Ureter (tissue), 1 donor: ENCODE data around the gene POMGNT2. TPM values are rescaled to one million over a fixed set of nuclear protein-coding genes. Genes with fewer than 3 reads are reported as not detected.

Experiments
- DNase-seq: peaks from one replicate; pipeline ENCODE4 v3.0.0-alpha.2; 2020; ENCODE audit warnings: low spot score
- total RNA-seq: library from RNA; stranded (reverse); gene quantifications from one replicate; pipeline ENCODE4 v1.2.4, GENCODE V29; 2023
- donor health status: DM: yes; HTN: yes; CAD: no.

Gene POMGNT2
- total RNA-seq, 1 donor from 2014 or later = 9.2 TPM

GRCh38 chr3:43102773-43103480 is 3.0 kb downstream of the POMGNT2 start:
- DNase-seq = no peak

DNA sequence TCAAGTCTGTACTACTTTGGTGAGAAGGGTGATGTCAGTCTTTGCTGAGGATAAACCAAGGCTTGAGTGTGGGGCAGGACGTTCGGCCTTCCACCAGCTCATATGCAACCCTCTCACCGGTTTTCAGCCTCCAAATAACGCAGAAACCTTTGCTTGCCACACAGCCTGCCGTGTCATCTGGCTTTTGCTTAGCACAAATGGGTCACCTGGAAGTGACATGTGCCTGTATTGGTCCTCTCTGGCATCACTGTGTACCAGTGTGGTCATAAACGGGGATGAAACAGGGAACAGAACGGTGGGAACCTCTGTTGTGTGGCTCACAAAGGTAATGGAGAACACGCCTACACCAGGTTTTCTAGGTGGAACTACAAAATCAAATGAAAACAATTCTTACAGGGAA is 7.1 kb downstream of the POMGNT2 start:
- DNase-seq = no peak

- no peak for DNase-seq
Observed at GRCh38 chr3:43097400-43098080, 8.3 kb downstream of the POMGNT2 start.

GRCh38 chr3:43096761-43097160 is 9.1 kb downstream of the POMGNT2 start:
- no peak for DNase-seq

DNA sequence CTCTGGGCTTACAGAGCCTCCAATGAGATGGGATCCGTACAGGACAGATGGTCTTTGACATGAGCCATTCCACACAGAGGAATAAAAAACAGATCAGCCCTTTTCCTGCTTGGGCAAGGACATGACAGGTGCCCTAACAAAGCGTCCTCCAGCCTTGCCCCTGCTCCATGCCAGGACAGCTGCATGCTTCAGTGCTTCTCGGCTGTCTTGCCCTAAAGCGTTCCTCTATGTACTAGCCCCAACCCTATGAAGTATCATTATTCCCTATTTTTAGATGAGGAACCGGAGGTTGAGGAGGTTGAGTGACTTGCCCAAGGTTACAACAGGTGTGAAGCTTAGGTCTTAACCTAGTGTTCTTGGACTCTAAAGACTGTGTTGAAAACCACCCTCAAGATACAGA is 10.5 kb downstream of the POMGNT2 start:
- DNase-seq = no peak

DNA sequence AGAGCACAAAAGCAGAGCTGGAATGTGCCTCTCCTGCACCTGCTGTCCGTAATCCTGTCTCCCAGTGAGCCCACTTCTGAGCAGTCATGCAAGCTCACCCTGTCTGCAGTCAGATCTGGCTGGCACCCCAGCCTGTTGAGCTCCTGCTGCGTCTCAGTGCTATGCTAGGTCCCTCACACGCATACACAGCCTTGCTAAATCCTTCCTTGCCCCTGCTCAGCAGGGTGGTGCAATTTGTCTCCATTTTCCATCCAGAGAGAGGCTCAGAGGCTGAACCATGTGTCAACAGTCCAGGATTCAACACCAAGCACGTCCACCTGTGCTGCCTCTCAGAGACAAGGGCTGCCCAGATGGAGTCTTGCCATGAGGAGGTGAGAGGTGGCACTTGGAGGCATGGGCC is 11.0 kb downstream of the POMGNT2 start:
- DNase-seq = no peak

DNA sequence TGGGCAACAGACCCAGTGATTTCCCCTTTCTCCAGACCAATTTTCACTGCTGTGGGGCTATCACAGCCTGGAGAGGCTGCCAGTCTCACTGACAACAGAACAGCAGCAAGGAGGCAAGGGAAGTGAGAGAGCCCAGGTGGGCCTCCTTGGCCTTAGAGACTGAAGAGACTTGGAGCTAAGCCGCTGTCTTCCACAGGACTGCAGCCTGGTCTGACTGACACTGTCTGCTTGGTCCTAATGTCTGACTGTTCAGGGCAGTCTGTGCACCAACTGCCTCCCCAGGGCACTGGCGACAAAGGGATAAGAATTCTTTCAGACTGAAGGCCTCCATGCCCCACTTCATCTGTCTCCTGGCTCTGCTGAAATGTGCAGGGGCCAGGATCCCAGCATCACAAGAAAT is 11.5 kb downstream of the POMGNT2 start:
- DNase-seq = no peak

DNA sequence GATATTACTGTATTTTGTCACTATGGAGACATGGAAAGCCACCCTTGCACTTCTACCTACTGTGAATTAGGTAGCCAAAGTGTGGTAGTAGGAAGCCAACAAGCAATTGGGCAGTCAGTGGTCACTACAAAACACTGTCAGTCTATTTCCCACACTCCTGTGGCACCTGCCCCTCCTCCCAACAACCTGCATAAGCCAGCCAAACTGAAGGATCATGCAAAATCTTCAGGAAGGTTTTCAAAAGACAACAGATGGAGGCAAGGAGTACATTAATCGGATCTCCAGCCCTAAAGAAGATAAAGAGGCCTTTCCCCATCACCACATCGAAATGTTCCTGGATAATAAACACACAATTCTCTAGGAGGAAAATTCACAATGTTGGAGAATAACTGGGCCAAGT is 11.9 kb downstream of the POMGNT2 start:
- DNase-seq = no peak

DNA sequence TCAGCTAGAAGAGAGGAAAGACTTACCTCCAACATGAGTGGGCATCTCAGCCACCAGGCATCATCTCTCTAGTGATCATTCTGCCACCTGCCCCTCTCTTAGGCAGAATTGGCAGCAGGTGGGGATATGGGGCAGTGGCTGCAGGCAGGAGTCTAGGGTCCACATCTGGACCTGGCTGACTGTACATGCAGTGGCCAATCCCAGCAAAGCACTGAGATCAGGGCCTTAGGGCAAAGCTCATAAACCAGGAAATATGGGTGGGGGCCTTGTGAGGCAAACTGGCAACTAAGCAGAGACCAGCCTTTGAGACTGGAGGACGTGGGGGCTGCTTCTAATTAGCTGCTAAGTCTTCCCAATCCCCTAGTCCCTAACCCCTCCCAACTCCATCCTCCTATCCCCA is 12.9 kb downstream of the POMGNT2 start:
- no peak for DNase-seq

DNA sequence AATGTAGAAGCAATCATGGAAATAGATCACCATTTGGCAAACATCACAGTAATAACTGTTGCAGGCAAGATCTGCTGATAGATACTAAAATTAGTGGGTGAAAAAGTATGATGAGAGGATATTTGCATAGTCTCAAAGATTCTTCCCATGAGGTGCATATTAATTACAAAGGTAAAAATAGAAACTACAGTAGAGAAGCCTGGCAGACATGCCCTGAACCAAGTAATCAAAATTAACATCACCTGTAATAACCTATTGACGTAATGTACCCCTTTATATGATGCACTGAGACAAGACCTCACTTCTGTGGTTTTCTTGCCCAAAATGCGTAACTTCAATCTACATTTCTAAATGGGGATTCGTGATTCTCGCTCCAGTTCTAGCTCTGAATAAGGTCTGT is 14.4 kb downstream of the POMGNT2 start:
- DNase-seq = no peak

DNA sequence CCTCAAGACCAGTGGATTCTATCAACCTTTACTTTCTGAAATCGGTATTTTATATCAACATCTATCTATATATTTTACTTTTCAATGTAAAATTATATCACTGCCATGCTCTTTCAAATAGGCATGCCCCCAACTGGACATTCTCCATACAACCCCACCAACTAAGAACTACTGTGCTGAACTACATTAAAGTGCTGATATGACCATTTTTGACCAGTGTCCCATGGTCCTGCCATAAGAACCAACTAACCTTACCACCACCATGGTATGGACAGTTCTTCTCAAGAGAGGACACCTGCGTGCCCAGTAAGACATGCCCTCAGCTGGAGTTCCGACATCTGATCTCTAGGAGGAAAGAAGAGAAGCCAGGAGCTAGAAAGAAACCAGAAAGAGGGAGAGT is 15.6 kb downstream of the POMGNT2 start:
- DNase-seq = no peak

DNA sequence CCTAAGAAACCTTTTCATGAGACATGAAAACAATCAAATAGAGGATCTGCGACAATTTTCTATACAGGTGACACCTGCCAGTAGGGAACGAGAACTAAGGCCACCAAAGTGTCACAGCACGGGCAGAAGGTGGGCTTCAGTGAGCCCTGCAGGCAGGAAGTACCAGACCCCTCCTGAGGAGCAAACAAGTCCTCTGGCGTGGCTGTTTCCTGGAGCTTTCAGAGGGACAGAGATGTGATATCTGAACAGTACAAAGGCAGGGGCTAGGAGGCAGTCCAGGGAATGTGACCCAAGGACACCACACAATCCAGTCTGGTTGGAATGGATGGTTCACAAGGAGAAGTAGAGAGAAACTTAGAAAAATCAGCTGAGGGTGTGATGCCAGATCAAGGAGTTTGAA is 16.8 kb downstream of the POMGNT2 start:
- no peak for DNase-seq

DNA sequence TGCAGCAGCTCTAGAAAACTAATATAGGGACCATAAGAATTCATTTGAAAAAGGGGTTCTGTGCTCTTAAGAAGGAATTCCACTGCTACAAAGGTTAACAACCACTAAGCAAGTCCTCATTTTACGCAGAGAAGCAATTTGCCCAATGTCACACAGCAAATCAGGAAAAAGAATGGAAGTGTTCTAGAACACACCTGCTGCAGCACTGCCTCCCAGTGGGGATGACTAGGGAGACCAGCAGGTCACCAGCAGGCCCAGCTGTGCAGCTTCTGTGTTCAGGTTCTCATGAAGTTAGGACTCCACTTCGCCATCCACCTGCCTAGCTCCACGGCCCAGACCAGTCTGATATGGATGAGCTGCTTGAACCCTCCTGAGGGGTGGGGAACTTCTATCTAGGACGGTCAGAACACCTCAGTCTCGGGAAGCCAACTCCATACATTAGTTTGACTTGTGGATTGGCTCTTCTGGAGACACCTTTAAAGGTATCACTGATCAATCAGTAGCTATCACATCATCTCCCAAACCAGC is 18.6 kb downstream of the POMGNT2 start:
- DNase-seq = no peak

- no peak for DNase-seq
Observed at GRCh38 chr3:43086460-43087165, 19.3 kb downstream of the POMGNT2 start.

DNA sequence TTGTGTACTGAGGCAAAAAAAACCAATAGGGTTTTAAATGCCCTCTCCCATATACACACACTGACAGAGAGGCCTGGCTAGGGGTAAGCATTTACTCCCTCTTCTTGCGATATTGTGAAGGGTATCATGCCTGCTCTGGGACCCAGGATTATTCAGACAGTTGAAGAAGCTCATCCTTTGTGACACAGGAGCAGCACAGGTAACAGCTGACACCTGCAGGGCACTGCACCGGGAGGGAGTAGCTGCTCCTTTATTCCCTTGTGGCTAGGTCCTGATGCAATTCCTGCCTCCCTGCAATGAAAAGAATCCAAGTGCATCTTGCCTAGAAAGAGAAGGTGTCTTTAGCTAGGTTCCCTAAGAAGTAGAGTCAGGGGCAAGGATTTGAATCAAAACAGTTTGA is 23.4 kb downstream of the POMGNT2 start:
- peak; percentile 29 for DNase-seq

DNA sequence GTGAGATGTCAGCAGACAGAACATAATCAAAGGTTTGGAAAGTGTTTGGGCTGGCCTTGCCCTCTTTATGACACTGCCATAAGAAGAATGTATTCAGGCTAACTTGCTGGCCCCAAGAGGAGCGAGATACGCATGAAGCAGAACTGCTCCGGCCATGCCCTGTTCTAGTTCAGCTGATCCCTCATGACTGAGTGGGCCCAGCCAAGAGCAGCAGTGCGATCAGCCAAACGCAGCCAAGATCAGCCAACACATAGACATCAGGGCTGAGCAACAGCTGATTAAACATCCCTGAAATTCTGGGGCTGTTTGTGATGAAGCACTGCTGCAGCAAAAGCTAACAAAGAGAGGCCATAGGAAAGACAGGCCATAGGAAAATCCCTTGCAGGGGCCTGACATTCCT is 24.1 kb downstream of the POMGNT2 start:
- no peak for DNase-seq

DNA sequence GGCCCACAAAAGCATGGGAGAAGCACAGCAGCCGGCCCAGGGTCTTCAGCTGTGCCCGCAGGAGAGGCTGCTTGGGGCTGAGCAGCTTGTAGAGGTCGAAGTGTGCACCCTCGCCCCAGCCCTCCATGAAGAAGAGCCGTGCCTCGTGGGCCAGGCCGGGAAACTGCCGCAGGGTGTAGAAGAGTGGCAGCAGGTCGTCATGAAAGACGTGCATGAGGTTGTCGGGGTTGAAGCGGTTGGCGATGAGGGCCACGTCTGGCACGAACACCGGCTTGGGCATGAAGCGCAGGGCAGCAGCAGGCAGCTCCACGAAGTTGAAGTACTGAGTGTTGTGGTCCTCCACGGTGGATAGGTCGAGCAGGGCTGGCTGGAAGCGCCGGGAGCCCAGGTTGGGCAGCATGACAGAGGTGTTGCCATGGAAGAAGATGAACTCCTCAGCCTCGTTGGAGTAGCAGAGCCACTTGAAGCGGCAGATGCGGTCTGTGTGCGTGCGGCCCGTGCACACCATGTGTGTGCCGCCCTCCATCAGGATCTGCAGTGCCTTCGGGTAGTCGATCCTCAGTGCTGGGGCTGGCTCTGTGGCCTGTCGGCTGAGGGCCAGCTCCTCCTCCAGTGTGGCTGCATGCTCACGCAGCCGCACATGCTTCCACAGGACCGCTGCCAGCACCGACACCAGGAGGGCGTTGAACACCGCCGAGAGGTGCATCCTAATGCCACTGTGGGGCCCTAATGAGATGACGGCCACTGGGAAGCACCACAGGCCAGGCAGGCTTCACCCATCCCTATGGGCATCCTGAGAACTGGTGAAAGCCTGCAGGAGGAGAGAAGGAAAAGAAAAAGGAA is 24.9 kb downstream of the POMGNT2 start:
- peak; percentile 35 for DNase-seq

DNA sequence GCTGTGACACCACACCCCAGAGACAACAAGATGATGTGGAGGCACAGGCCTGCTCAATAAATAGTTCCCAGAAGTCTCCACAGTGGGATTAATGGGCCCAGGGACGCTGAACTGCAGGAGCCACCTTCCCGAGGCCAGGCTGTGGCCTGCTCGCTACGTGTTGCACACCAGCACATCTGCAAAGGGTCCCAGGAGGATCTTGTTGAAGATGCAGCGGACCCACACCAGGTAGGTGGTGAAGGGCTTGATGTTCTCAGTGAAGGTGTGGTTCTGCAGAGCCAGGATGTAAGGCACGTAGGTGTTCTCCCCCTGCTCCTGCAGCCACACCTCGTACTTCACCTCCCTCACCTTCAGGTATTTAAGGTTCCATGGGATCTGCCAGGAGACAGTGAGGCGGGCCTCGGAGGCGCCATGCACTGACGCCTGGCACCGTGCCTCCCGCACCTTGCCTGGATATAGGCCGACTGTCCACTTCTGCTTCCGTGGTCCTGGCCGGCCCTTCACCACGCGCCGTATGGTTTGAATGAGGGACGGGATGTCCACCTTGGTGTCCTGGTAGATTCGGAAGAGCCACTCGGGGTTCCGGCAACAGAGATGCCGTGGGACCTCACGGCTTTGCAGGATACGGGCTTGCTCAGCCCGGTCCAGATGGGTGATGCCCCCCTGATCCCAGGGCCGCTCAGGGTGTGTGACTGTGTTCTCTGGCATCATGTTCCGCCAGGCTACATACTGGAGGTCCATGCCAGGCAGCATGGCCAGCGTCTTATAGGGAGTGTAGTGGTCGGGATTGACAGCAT is 26.1 kb downstream of the POMGNT2 start:
- DNase-seq = peak; percentile 22

- no peak for DNase-seq
Observed at GRCh38 chr3:43077707-43078106, 28.2 kb downstream of the POMGNT2 start.

DNA sequence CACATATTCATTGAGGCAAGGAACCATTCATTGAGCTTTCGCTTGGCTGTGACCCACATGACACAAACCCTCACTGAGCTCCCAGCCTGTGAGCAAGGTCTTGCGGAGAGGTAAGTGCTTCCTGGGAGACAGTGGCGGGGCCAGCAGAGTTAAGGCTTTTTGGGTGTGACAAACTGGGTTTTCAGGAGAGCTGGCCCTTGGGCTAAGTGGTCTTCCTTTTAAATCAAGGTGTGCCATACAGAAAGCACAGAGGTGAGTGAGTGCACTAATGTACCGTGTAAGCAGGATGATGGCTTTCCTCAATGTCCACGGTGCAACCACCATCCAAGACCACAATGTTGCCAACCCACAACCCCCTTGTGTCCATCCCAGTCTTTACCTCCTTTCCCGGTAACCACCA is 28.6 kb downstream of the POMGNT2 start:
- DNase-seq = peak; percentile 13

DNA sequence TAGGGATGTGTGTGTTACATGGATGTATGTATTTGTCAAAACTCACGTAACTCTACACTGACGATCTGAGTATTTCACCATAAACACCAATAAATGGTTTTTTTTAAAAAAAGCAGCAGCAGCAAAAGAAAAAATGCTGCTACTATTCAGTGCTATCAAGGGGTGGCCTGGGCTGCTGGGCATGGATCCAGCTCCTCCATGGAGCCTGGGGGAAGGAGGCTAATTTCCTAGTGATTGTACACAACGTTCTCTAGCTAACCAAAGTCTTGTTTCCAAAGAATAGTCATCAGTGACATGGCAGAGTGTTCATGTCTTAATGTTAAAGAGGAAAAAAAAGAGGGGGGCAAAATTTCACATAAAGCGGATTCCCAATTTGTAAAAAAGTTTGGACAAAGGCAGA is 29.0 kb downstream of the POMGNT2 start:
- DNase-seq = no peak
